ENCODE measurements around the gene DDA1.

GRCh38 chr19:17319473-17320238 is 10.3 kb downstream of the DDA1 start:
- TF ChIP-seq ZNF596 (tag by site-specific recombination; IDR thresholded peaks at IDR 0.05) (no peak), TCF7L2 (IDR thresholded peaks at IDR 0.05; ENCODE audit: borderline replicate concordance, low read depth, low read length) (no peak), ZNF19 (tag by site-specific recombination; IDR thresholded peaks at IDR 0.05; ENCODE audit: low read depth) (no peak), MYNN (tag by site-specific recombination; IDR thresholded peaks at IDR 0.05; ENCODE audit: borderline replicate concordance) (no peak)

Data from HEK293 (cell line).